ENCODE measurements around the gene DYRK3.

GRCh38 chr1:206586501-206587445, 48.6 kb upstream of the DYRK3 start:
- TF ChIP-seq CTCF (conservative IDR thresholded peaks at IDR 0.05) (no peak), ZFX (IDR thresholded peaks at IDR 0.05) (no peak)

Measured in C4-2B (cell line).